Adrenal gland (tissue), 12 donors: ENCODE data around the gene IL1RAPL2. TPM values are rescaled to one million over a fixed set of nuclear protein-coding genes. Genes with fewer than 3 reads are reported as not detected.

ENCODE experiments used
- DNase-seq, 7 donors: peaks; one replicate each; pipeline ENCODE4 v3.0.0-alpha.2; 2019 to 2020
- H3K27ac ChIP-seq, 5 donors: fragments of 200-600 bp; sonication (generic) in 4 of 5; 1 replicate in 3 of 5; 2 replicates in 2 of 5; pipeline versions ENCODE4 v1.5.1 to v1.8.0; 2016 to 2020; ENCODE audit warnings: mild to moderate bottlenecking in 1 of 5
- H3K27me3 ChIP-seq: fragments of 200-600 bp; 2 replicates; pipeline ENCODE4 v1.8.0; 2021
- H3K36me3 ChIP-seq, 2 donors: fragments of 200-600 bp; replicated peaks in 1 of 2; 1 replicate in 1 of 2; 2 replicates in 1 of 2; pipeline versions ENCODE4 v1.5.1 to v1.8.0; 2018 to 2022
- H3K4me1 ChIP-seq, 2 donors: fragments of 200-600 bp; replicated peaks in 1 of 2; 1 replicate in 1 of 2; 2 replicates in 1 of 2; pipeline versions ENCODE4 v1.5.1 to v1.8.0; 2018 to 2021
- H3K4me3 ChIP-seq, 4 donors: fragments of 200-600 bp; sonication (generic) in 3 of 4; one replicate each; pipeline ENCODE4 v1.5.1; 2016 to 2018
- H3K9me3 ChIP-seq, 3 donors: fragments of 200-600 bp; sonication (generic) in 1 of 3; replicated peaks in 1 of 3; 1 replicate in 2 of 3; 2 replicates in 1 of 3; pipeline versions ENCODE4 v1.5.1 to v1.8.0; 2016 to 2021
- CTCF ChIP-seq, 6 experiments: fragments of 450-650 bp in 4 of 6; fragments of 200-600 bp in 2 of 6; sonication (generic) in 1 of 6; IDR thresholded peaks; 1 replicate in 5 of 6; 2 replicates in 1 of 6; pipeline versions ENCODE4 v1.5.1 to v1.8.0; 2016 to 2021; ENCODE audit warnings: antibody characterized with exemption in 6 of 6, mild to moderate bottlenecking in 2 of 6, moderate library complexity in 1 of 6
- POLR2A ChIP-seq, 2 donors: fragments of 450-650 bp; IDR thresholded peaks; one replicate each; pipeline ENCODE4 v1.6.1; 2017; ENCODE audit warnings: antibody characterized with exemption in 2 of 2, mild to moderate bottlenecking in 2 of 2, moderate library complexity in 1 of 2
- WGBS, 4 donors: extraction: QIAGEN DNeasy Blood & Tissue Kit in 2 of 4; methylation state at CpG; one replicate each; pipeline versions ENCODE4 v1.1.5 to v1.1.7; 2013 to 2017; 5-methylcytosine and 5-hydroxymethylcytosine counted together
- intact Hi-C, 2 donors: fragments of 100-400 bp; cut with DNase I; formaldehyde crosslinking; loops; one replicate each; pipeline versions ENCODE4 v1.14.1 to v1.15.0; 2022 to 2023
- polyA plus RNA-seq, 3 donors: library from polyadenylated mRNA; stranded (reverse); fragments of 200-250 nt in 2 of 3; fragments of 350-450 nt in 1 of 3; fragmentation: Illumina TruSeq in 1 of 3; extraction: RNeasy Lipid Tissue Mini Kit (QIAGEN cat#74804) in 1 of 3; gene quantifications; one replicate each; pipeline ENCODE4 v1.2.3, GENCODE V29; 2013 to 2014
- total RNA-seq, 9 donors: library from RNA; depleted of rRNA in 4 of 9; stranded (reverse); fragments of >200 nt in 4 of 9; fragments of 120-200 nt in 1 of 9; fragmentation: NEBNext Ultra II Directional in 1 of 9; extraction: Animal tissue kit (Norgen Biotek cat#: 25700) in 1 of 9; gene quantifications; one replicate each; pipeline versions ENCODE4 v1.1.0 to v1.2.4, GENCODE V29; 2013 to 2023
- donor health status: healthy with polysubstance abuse.
- donor health status: Bipolar disorder and iron deficiency.
- donor health status: DM: yes; HTN: yes; CAD: no.
- donor health status: DM: no; HTN: no; CAD: no.
- donor health status: DM: no; HTN: no; CAD: no.
- donor health status: DM: yes; HTN: yes; CAD: no.

The IL1RAPL2 gene
- total and polyA plus RNA-seq, 12 donors, result 0.27 to 8.4 (median 0.64) TPM; not detected in 5

- 70 to 87% (median 78%) methylated on average over 2 of the region's 2 CpGs for WGBS, 4 donors
Measured at GRCh38 chrX:105263171-105263570, 697.2 kb downstream of the IL1RAPL2 start.

GRCh38 chrX:105263801-105264200, 697.8 kb downstream of the IL1RAPL2 start:
- no peak overlapping the region for H3K4me3 ChIP-seq
- H3K36me3 ChIP-seq, result no peaks in the 10 kb centered on the region
- DNase-seq, result no peak
- H3K27me3 ChIP-seq, result peaks cover 21% of the 10 kb centered on the region
- TF ChIP-seq POLR2A (IDR thresholded peaks at IDR 0.05), result no peak
- no peak for TF ChIP-seq CTCF (IDR thresholded peaks at IDR 0.05)
- H3K4me1 ChIP-seq, result no peaks in the 10 kb centered on the region
- H3K9me3 ChIP-seq, result no peaks in the 10 kb centered on the region
- WGBS, 4 donors, result 83 to 89% (median 89%) methylated on average over 1 of the region's 1 CpG; no CpG with 5 or more reads in 1 of the 4 donors
- no peak overlapping the region for H3K27ac ChIP-seq
- intact Hi-C loops, result no loop called here

More at GRCh38 chrX:105263171-105263570, 697.2 kb downstream of the IL1RAPL2 start:
- no peak for DNase-seq
- Histone ChIP-seq H3K36me3 (no peaks in the 10 kb centered on the region), H3K9me3 (no peaks in the 10 kb centered on the region), H3K27me3 (peaks cover 19% of the 10 kb centered on the region), H3K4me3 (no peak overlapping the region), H3K4me1 (no peaks in the 10 kb centered on the region), H3K27ac (no peak overlapping the region)
- no peak for TF ChIP-seq POLR2A (IDR thresholded peaks at IDR 0.05)
- no peak for TF ChIP-seq CTCF (IDR thresholded peaks at IDR 0.05)
- intact Hi-C loops, result no loop called here

- intact Hi-C loops, result no loop called here
- Histone ChIP-seq H3K27ac (no peak overlapping the region), H3K4me3 (no peak overlapping the region), H3K9me3 (no peaks in the 10 kb centered on the region), H3K36me3 (no peaks in the 10 kb centered on the region), H3K4me1 (no peaks in the 10 kb centered on the region), H3K27me3 (peaks cover 15% of the 10 kb centered on the region)
- WGBS, 4 donors, result 57 to 67% (median 60%) methylated on average over 3 of the region's 3 CpGs
- TF ChIP-seq CTCF (IDR thresholded peaks at IDR 0.05) (no peak), POLR2A (IDR thresholded peaks at IDR 0.05) (no peak)
- no peak for DNase-seq
Measured at GRCh38 chrX:105265093-105265492, 699.1 kb downstream of the IL1RAPL2 start.

- WGBS, 4 donors, result 76 to 92% (median 89%) methylated on average over 1 of the region's 1 CpG
- no peaks in the 10 kb centered on the region for H3K4me1 ChIP-seq
- H3K27me3 ChIP-seq, result peaks cover 15% of the 10 kb centered on the region
- H3K4me3 ChIP-seq, result no peak overlapping the region
- intact Hi-C loops, result no loop called here
- H3K36me3 ChIP-seq, result no peaks in the 10 kb centered on the region
- no peak overlapping the region for H3K27ac ChIP-seq
- DNase-seq, result no peak
- TF ChIP-seq POLR2A (IDR thresholded peaks at IDR 0.05) (no peak), CTCF (IDR thresholded peaks at IDR 0.05) (no peak)
- no peaks in the 10 kb centered on the region for H3K9me3 ChIP-seq
Measured at GRCh38 chrX:105266456-105266855, 700.5 kb downstream of the IL1RAPL2 start.
